GM19372 (cell line): ENCODE results near the gene PTPRU.

Experiments
- ATAC-seq: cut with Tn5 transposase; IDR thresholded peaks from one replicate; pipeline ENCODE4 v1.9.1; 2021; ENCODE audit warnings: mild to moderate bottlenecking, low read depth, moderate library complexity; ENCODE audit not compliant: unreplicated experiment

The PTPRU gene

DNA sequence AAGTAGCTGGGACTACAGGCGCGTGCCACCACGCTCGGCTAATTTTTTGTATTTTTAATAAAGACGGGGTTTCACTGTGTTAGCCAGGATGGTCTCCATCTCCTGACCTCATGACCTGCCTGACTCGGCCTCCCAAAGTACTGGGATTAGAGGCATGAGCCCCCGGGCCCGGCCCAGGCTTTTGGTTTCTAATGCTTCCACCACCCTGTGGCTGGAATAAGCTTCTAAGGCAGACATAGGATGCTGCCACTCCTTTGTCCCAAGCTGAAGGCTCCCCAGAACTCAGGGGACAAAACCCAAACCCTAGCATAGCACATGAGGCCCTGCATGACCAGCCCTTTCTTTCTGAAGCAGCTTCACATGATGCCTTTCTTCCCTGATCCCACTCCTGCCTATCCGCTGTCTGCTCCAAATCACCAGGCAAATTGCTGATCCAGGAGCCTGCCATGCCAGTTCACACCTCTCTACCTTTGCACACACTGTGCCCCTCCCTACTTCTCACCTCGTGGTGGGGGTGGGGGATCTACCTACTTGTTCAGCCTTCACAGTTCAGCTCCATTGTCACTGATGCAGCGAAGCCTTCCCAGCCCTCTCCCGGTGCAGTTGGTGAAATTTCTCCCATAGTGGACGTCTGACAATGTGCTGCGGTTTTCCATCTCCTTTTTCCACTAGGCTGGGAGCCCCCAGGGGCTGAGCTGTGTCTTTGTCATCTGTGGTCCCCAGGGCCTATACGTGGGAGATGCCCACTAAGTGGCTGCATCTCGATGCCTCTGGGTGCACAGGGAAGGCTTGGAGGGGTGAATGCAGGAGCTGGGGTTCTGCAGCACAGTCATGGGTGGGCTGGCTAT, 6.9 kb downstream of the PTPRU start:
- ATAC-seq, result no peak

DNA sequence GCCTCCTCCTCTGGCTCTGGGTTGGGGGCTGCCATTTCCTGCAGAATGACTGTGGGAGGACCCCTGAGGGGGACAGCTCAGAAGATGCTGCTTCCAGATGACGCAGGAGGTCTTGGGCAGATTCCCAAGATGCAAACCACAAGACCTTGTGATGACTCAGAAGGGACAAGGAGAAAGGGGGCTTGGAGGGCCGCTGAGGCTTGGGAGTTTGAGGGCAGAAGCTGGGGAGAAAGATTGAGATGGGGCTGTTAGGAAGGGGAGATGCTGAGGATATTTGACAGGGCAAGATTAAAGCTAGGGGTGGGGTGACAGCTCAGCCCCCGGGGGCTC, 7.5 kb downstream of the PTPRU start:
- no peak for ATAC-seq

DNA sequence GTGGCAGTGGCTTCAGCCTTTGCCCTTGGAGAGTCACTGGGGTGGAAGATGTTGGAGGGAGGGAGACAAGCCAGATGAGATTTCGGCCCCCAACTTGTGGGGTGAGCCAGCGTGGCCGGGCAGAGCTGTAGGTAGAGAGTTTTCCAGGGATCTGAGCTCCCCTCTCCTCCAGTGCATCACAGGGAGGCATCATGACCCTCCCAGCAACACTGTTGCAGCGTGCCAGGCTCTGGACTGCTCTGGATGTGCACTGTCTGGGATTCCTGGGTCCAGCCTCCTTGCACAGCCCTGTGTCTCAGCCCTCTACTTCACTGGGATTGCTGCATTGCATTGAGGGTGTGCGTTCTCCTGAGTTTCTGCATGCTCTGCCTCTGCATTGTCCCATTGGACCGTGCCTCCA, 8.9 kb downstream of the PTPRU start:
- no peak for ATAC-seq

DNA sequence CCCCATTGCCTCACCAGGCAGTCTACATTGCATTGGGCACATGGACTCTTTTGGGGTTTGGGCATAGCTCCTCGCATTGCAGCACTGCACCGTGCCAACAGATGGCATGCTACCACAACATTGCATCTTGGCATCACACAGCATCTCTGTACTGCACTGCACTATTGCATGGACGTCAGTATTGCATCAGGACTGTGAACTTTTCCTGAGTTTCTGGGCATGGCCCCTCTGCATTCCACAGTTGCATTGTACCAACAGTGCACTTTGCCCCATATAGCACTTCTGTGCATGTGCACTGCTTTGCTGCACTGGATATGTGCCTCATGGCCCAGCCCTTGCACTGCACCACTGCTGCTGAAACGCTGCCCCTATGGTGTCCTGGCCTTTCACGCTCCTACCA, 9.6 kb downstream of the PTPRU start:
- no peak for ATAC-seq

DNA sequence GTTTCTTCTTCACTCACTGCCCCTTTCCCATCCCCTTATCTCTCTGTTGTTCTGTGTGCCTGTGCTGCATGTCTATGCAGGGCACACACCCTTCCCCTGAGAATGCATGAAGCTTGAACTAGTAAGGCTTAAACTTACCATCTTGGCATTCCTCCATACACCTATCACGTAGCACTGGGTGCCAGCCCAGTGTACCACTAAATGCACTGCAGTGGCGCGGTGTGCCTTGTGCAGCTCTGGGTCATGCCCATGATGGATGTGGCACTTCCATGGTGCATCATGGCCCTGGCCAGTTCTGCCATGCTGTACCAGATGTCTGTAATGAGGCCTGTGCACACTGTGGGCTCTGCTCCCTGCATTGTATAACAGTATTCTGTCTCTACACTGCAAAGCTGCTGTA, 10.7 kb downstream of the PTPRU start:
- ATAC-seq, result no peak

DNA sequence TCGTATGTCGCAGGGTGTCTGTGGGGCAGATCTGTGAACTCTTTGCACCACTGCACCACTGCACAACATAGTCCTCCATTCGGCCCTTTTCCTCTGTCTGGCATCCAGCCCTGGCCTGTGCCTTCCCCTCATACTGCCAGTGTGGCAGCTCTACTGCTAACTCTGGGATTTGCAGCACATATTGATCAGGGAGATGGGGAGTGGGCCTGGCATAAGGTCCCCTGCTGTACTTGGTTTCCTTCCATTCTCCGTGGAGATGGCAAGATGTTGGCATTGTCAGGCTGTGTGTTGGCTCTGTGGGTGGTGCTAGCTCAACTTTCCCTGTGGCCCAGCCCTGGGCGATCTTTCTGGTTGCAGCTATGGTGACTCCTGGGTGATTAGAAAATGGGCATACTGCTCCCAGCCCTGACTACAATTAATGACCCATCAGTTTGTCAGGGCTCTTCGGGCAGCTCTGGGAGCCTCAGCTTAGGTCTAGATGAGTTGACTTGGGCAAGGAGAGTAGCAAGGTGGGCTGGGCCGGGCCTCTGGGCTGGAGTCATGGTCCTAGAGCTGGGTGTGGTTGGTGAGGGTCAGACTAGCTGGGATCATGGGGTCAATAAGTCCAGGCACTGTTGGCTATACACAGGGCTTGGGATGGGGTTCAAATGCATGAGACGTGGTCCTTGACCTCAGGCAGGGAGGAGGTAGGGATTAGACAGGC, 11.4 kb downstream of the PTPRU start:
- no peak for ATAC-seq

DNA sequence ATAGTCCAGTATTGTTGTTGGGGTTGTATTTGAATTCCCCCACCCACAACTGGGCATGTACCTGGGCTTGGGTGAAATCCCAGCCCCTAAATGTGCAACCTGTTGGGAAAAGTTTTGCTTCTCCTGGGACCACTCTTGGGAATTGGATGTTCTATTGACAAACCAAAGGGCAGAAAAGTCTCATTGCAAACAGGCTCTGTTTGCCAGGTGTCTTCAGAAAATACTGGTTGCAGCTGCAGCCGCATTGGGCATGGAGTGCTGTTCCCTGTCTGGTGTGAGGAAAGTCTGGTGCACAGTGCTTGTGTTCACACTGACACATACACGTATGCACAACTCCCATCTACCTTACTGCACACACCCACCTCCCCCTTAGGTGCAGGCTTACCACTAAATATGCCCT, 12.1 kb downstream of the PTPRU start:
- no peak for ATAC-seq

DNA sequence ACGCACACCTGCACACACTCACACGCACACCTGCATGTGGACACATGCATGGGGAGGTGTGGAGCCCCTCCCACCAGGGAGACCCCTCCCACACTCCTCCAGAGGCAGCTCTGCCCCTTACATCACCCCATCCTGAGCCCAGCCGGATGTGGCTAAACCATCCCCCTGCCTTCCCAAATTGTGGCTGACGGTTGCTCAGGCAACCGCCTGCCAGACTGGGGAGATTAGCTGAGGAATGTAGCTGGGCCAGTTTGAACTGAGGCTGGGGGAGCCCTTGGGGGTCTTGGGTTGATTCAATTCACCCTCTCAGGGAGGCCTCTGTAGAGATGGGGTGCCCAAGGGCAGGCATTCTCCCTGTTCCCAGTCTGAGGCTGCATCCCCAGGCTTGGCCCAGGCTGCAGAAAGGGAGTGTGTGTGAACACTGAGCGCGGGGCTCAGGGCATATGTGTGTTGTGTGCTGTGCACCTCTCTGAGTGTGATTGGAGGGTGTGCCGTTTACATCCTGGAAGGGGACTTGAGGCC, 12.9 kb downstream of the PTPRU start:
- no peak for ATAC-seq

DNA sequence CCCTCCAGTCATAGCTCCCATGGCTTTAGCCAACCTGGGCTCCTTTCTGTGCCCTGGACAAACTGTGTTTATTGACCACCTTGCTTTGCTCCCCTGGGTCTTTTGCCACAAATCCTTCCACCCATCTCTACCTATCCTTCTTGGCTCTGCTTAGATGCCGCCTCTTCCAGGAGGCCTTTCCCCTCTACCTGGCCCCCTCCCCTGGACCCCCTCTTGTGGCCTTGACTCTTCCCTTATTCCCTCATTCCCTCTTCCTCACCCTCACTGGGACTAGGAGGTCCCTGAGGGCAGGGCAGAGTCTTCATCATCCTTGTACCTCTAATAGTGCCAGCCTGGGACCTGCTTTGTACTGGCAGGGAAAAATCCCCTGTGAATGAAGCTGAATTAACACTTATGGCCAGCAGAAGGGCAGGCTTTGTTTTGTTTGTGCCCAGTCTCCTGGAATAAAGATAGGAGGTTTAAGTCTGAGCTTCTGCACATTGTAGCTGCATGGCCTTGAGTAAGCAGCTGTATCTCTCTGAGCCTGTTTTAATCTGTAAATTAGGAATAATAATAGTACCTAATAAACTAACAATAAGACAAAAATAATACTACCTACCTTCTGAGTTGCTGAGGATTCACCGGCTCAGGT, 13.7 kb downstream of the PTPRU start:
- ATAC-seq, result no peak

DNA sequence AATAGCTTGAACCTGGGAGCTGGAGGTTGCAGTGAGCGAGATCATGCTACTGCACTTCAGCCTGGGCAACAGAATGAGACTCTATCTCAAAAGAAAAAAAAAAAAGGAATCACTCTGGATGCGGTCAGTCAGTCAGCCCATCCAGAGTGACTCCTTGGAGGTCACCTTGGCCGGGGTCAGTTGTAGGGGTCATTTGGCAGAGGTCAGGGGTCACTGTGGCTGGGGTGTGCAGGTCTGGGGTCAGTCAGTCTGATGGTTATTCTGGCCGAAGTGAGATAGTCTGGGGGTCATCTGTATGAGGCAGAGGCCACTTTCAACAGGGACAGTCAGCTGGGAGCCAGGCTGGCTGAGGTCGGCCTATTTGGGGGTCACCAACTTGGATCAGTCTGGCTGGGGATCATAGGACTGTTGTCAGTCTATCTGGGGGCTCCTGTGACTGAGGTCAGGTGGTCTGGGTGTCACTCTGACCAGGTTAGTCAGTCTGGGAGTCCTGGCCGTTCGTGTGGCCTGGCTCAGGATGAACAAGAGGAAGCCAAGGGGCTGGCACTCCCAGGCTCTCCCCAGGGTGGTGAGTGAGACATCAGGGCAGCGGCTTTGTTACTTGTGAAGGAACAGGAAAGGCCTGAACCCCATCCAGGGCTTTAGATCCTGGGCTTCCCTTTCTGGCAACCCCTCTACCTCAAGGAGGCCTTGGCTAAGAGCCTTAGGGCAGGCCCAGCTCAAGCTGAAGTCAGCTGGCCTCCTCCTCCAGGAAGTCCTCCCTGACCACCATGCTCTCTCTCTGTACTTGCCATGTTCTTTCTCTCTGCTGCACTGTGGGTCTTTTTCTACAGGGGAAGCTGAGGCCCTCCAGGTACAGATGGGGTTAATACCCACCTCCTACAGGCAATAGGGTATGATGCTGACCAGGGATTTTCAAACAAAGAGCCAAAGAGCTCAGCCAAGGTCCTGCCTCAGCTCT, 15.1 kb downstream of the PTPRU start:
- ATAC-seq, result no peak

DNA sequence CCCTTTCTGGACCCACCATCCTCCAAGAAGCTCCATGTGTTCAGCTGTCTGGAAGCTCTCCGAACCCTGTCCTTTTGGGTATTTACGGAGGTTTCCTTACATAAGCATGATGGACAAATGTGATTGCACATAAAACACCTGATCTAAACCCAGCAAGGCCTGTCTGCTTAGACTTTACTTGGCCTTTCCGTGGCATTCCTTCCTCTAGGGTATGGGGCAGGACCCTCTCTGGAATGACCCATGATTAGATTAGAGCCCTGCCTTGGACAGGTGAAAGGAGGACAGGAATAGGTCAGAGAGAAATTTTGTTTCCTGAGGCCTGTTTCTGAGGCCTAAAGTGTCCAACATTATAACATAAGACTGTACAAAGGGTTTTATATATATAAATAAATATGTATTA, 16.9 kb downstream of the PTPRU start:
- no peak for ATAC-seq

DNA sequence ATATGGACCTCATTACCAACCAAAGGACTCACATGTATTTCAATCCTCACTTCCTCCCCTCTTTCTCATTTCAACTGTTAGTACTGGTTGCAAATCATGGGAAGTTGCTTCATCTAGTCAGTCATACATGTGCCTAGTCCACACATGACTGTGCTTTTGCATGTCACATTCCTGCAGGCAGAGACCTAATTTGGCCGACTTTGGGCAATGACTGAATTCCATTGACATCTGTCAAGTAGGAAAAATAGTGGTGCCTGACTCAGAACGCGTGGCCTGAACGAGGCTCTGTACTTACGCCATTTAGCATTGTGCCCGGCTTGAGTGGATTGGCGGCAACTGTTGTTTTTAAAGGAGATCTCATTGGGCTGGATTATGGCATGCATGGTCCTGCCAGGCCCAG, 18.0 kb downstream of the PTPRU start:
- ATAC-seq, result no peak

DNA sequence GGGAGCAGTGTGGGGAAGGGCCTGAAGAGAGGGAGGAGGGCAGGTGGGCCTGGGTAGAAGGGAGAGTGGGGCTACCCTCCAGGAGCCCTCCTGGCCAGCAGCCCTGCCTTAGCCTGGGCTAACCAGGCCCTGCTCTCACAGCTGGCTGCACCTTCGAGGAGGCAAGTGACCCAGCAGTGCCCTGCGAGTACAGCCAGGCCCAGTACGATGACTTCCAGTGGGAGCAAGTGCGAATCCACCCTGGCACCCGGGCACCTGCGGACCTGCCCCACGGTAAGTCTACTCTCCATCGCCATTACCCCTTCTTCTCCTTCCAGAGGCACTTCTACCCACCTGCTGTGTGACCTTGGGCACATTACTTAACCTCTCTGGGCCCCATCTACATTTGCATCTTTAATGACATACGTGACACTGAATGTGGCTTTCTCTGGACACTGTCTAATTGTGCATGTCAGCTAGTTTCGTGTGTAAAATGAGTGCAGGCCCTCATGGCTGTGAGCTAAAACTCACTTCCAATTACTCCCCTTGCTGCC, 18.9 kb downstream of the PTPRU start:
- no peak for ATAC-seq

DNA sequence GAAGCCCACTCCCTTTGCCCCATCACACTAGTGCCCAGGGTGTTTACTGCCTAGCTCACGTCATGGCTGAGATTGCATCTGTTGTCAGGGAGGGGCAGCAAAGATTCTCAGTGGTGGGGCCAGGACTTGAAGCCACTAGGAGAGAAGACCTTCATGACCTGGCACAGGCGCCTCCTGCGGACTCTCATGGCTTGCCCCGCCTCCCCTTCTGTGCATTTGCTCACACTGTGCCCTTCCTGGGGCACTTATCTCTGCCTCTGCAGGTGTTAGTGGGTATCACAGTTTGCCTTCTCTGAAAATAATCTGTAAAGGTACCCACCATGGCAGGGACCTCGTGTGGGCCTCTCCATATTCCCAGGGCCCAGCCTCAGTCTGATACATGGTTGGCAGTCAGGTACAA, 20.1 kb downstream of the PTPRU start:
- no peak for ATAC-seq

DNA sequence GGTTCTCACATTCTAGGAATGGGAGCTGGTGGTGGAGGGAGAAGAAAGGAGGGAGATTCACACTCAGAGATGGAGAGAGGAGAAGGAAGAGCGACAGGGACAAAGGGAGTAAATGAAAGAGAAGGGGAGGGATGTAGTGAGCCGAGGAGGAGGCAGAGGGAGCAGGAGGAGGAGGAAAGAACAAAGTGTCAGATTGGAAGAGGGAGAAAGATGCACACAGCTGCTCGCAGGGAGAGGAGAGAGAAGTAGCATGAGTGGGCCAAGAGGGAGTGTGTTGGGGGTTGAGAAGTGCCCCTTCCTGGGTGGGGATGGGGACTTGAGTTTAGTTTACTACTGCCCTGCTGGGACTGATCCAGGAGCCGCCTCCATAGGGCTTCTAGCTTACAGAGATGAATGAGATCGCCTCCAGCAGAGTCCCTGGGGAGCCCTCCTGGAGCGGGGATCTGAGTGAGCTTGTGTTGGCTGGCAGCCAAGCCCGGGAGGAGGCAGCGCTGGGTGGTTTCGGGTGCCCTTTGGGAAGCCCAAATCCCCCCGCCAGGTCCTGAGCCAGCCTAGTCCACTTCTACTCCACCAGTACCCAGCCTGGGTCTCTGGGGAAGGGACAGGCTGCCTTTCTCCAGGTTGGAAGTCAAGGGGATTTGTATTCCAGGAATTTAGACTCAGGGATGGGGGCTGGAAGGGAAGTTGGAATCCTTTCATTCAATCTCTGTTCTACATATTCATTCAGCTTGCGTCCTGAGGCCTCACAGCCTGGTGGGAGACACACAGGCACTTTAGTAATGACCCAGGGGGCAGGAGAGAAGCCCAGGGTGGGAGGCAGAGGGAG, 20.9 kb downstream of the PTPRU start:
- no peak for ATAC-seq

DNA sequence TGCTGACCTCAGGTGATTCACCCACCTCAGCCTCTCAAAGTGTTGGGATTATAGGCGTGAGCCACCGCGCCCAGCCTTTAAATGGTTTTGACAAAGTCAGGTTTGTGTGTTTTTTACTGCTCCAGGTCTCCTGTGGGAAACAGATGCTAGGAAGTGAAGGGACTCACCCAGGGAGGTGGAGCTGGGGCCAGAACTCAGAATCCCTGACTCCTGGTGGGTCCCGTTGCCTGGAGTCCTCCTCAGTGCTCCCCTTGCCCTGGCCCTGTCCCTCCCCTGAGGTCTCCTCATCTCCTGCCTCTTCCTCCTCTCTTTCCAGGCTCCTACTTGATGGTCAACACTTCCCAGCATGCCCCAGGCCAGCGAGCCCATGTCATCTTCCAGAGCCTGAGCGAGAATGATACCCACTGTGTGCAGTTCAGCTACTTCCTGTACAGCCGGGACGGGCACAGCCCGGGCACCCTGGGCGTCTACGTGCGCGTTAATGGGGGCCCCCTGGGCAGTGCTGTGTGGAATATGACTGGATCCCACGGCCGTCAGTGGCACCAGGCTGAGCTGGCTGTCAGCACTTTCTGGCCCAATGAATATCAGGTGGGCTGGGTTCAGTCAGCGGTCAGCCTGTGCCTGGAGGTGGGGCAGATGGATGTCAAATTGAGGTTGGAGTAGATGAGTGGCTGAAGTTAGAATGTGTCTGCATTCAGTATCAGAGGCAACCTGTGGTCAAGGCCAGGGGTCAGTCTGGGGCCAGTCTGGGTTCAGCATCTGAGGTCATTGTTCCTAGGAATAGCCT, 22.1 kb downstream of the PTPRU start:
- no peak for ATAC-seq

DNA sequence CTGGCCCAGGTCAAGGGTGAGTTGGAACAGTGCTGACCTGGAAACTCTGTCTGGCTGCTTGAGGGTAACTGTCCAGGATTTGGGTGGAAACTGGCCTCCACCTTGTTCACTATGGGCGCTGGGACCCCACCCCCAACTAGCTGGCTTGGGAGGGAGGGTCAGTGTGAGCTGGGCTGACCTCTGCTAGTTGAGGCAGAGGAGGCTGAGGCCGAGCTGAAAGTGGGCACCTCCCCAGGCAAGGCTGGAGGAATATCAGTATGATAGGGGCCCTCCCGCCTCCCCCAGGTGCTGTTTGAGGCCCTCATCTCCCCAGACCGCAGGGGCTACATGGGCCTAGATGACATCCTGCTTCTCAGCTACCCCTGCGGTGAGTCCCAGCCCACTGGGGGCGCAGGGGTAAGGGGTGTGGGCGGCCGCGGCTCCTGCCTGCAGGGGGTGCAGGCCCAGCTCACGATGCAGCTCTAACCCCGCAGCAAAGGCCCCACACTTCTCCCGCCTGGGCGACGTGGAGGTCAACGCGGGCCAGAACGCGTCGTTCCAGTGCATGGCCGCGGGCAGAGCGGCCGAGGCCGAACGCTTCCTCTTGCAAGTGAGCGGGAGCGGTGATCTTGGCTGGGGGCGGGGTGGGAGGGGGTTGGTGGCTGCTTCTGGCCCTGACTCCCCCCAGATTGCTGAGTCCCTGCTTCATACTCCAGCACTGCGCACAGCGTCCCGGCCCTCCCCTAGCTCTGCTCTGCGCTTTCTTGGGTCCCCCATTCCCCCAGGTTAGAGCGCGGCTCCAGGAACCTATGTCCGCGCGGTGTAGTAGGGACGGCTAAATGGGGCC, 22.9 kb downstream of the PTPRU start:
- ATAC-seq, result no peak
